Measurements from ENCODE around the gene ZNF134. TPM values are rescaled to one million over a fixed set of nuclear protein-coding genes. Genes with fewer than 3 reads are reported as not detected.
A peak's percentile ranks its signal among the peaks of the same experiment; 100 is the strongest.

The ZNF134 gene
- total RNA-seq, 1 donor from 2014 or later = 40.6 TPM

DNA sequence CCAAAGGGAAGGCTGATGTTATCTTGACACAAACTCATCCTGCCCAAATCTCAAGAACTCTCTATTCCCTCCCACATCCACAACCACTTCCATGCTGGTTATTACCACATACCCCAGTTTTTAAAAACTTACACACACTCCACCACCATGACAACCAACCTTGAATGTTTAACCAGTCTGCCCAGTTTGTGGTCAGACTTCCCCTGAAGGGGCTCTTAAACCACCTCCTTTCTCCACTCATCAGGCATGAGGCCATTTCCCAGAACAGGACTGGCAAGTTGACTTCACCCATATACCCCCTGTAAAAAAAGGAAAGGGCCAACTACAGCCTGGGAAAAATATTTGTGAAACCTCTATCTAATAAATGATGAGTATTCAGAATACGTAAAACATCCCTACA is 42.3 kb downstream of the ZNF134 start:
- no peaks in the 10 kb centered on the region for H3K36me3 ChIP-seq (ENCODE audit: control insufficient read depth, insufficient read depth, low read length)
- TF ChIP-seq CTCF (IDR thresholded peaks at IDR 0.05; ENCODE audit: insufficient read depth, low read length, poor library complexity, severe bottlenecking) = no peak
- H3K4me3 ChIP-seq (ENCODE audit: low read depth, low read length) = no peak overlapping the region
- DNase-seq (ENCODE audit: low read depth) = no peak
- no peaks in the 10 kb centered on the region for H3K27me3 ChIP-seq (ENCODE audit: control insufficient read depth, insufficient read depth, low read length)

- DNase-seq (ENCODE audit: low read depth) = no peak
- Histone ChIP-seq H3K27me3 (ENCODE audit: control insufficient read depth, insufficient read depth, low read length) (no peaks in the 10 kb centered on the region), H3K4me3 (ENCODE audit: low read depth, low read length) (peak overlapping the region; percentile 48), H3K36me3 (ENCODE audit: control insufficient read depth, insufficient read depth, low read length) (no peaks in the 10 kb centered on the region)
- no peak for TF ChIP-seq CTCF (IDR thresholded peaks at IDR 0.05; ENCODE audit: insufficient read depth, low read length, poor library complexity, severe bottlenecking)
Measured at GRCh38 chr19:57664269-57665127, 50.5 kb downstream of the ZNF134 start.

- TF ChIP-seq CTCF (IDR thresholded peaks at IDR 0.05; ENCODE audit: insufficient read depth, low read length, poor library complexity, severe bottlenecking) = no peak
- DNase-seq (ENCODE audit: low read depth) = no peak
- Histone ChIP-seq H3K36me3 (ENCODE audit: control insufficient read depth, insufficient read depth, low read length) (no peaks in the 10 kb centered on the region), H3K4me3 (ENCODE audit: low read depth, low read length) (no peak overlapping the region), H3K27me3 (ENCODE audit: control insufficient read depth, insufficient read depth, low read length) (no peaks in the 10 kb centered on the region)
Measured at GRCh38 chr19:57665261-57665806, 51.3 kb downstream of the ZNF134 start.

DNA sequence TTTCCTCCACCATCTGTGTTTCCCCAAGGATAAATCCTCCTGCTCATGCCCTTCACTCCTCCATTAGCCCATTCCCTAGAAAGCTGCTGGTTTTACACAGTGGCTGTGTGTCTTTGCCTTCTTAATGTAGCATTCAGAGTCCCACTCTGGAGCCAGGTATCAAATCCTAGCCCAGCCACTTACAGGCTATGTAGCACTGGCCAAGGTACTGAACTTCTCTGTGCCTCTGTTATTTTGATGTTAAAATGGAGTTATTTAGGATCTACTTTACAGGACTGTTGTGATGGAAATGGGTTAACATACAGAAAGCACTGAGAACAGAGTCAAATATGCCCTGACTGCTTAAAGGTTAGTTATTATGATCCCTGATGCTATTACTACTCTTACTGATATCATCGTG is 53.2 kb downstream of the ZNF134 start:
- TF ChIP-seq CTCF (IDR thresholded peaks at IDR 0.05; ENCODE audit: insufficient read depth, low read length, poor library complexity, severe bottlenecking) = no peak
- Histone ChIP-seq H3K36me3 (ENCODE audit: control insufficient read depth, insufficient read depth, low read length) (no peaks in the 10 kb centered on the region), H3K4me3 (ENCODE audit: low read depth, low read length) (no peak overlapping the region), H3K27me3 (ENCODE audit: control insufficient read depth, insufficient read depth, low read length) (no peaks in the 10 kb centered on the region)
- no peak for DNase-seq (ENCODE audit: low read depth)

DNA sequence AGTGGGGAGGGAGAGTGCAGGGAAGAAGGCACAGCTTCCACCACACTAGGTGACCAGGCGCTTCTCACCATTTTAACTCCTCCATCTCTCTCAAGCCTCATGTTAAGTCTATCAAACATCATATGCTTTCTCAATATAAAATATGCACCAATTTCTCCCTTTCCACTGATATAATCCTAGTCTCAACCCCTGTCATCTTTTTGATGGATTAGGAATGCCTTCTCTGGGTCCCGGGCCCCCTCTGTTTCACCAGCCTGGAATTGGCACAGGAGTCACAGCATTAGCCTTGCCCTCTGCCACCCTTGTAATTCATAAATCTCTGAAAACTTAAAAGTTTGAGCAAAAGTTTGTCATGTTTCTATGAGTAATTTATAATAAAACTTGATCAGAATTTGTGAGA is 54.6 kb downstream of the ZNF134 start, which contains the start of gene ZSCAN4:
Gene ZSCAN4 (plus strand): TSS at position 301 of the 400 bp plus-strand sequence. CDS start 7,211 bp downstream, outside the sequence.
- TF ChIP-seq CTCF (IDR thresholded peaks at IDR 0.05; ENCODE audit: insufficient read depth, low read length, poor library complexity, severe bottlenecking) = no peak
- DNase-seq (ENCODE audit: low read depth) = no peak
- no peaks in the 10 kb centered on the region for H3K36me3 ChIP-seq (ENCODE audit: control insufficient read depth, insufficient read depth, low read length)

More for the DNA sequence above, 54.6 kb downstream of the ZNF134 start, which contains the start of gene ZSCAN4:
- H3K27me3 ChIP-seq (ENCODE audit: control insufficient read depth, insufficient read depth, low read length) = no peaks in the 10 kb centered on the region
- no peak within 1 kb of the TSS for H3K4me3 ChIP-seq (ENCODE audit: low read depth, low read length)
